GM19328 (cell line): ENCODE results near the gene TPM2.

Experiments
- ATAC-seq: cut with Tn5 transposase; IDR thresholded peaks from one replicate; pipeline ENCODE4 v1.9.1; 2021; ENCODE audit warnings: mild to moderate bottlenecking, moderate library complexity; ENCODE audit not compliant: unreplicated experiment

TPM2 gene

DNA sequence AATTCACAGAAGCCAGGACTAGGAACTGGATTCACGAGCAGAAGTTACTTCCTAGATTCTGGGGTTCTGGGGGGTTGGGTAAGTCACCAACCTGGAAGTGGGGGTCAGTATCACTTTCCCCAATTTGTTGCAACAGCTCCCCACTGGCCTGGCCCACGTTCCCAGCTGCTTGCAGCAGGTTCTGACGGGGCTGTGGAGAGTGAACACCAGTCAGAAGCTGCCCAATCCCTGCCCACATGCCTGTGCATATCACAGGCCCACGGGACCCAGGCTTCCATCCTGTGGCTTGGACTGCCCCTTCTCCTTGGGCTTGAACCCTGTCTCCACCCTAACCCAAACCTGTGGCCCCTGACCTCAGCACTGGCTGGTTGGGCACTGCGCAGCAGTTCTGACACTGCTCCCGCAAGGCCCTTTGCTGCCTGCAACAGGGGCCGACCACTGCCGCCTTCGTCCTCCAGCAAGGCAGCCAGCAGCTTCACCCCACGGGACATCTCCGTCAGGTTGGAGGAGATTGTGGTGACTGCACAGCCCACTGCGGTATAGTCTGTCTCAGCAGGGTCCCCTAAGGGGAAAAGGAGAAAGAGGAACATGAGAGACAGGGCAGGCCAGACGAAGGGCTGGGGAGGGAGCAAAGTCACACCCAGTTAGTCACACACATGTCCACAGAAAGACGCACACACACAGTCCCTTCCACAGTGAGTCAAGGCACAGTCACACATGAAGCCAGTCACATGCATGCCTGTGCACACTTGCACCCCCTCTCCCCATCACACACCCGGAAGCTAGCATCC, 29.2 kb upstream of the TPM2 start:
- no peak for ATAC-seq

GRCh38 chr9:35717132-35717870, 27.6 kb upstream of the TPM2 start:
- no peak for ATAC-seq

DNA sequence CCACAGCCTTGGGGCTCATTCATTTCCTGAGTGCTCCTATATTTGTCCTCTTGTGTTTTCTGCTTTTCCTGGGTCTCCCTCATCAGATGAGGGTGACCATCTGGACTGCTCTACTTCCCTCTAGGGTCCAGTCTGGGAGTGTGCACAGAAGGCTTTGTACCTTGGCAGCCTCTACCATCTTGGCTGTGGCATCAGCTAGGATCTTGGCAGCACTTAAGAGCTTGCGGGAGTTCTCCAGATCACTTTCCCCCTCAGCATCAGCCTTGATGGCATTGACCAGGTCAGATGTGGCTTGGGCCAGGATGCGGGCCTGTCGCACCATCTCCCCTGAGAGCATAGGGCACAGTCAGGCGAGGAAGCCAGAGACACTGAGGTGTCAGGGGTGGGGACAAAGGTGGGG, 26.5 kb upstream of the TPM2 start:
- ATAC-seq = no peak

- ATAC-seq = no peak
Observed at GRCh38 chr9:35714579-35715252, 25.0 kb upstream of the TPM2 start.

GRCh38 chr9:35714123-35714522, 24.4 kb upstream of the TPM2 start:
- ATAC-seq = no peak

GRCh38 chr9:35713578-35713977, 23.9 kb upstream of the TPM2 start:
- no peak for ATAC-seq

GRCh38 chr9:35712762-35713400, 23.2 kb upstream of the TPM2 start:
- no peak for ATAC-seq

DNA sequence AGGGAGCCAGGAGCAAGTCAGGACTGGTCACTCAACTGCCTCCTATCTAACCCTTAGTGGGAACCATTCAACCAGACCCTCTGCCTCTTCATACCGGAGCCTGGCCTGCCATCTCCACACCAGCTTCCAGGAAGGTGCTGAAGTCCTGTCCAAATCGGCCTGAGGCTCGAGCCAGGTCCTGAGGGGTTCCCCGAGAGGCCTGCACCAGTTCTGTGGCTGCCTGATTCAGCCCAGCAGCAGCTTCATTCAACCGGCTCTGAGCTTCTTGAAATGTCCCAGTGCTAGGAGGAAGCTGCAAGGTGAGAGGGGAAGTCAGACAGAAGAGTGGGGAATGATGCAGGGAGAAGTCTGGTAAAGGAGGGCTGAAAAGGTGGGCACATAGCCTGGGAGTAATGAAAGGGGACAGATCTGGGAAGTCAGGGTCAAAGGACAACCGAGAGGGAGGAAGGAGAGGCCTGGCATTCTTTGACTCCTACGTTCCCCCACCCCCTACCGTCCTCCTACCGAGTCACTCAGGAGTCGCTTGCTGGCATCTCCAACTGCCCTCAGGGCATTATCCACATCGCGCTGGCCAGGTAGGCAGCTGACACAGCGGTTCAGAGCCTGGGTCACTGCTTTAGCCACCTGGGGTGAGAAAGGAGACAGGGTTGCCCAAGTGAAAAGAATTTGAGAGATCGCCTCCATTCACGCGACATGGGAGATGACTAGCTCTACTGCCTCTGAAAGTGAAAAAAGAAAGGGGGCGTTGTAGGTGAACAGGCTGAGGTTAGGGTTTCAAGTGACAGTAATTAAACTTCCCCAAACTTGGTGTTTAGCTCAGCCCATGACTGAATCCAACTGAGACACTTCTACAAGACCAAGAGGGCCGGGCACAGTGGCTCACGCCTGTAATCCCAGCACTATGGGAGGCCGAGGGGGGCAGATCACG, 22.0 kb upstream of the TPM2 start:
- no peak for ATAC-seq

GRCh38 chr9:35710818-35711500, 21.2 kb upstream of the TPM2 start:
- ATAC-seq = no peak

- ATAC-seq = no peak
Observed at GRCh38 chr9:35708146-35708545, 18.4 kb upstream of the TPM2 start.

GRCh38 chr9:35706951-35707350, 17.2 kb upstream of the TPM2 start:
- no peak for ATAC-seq

DNA sequence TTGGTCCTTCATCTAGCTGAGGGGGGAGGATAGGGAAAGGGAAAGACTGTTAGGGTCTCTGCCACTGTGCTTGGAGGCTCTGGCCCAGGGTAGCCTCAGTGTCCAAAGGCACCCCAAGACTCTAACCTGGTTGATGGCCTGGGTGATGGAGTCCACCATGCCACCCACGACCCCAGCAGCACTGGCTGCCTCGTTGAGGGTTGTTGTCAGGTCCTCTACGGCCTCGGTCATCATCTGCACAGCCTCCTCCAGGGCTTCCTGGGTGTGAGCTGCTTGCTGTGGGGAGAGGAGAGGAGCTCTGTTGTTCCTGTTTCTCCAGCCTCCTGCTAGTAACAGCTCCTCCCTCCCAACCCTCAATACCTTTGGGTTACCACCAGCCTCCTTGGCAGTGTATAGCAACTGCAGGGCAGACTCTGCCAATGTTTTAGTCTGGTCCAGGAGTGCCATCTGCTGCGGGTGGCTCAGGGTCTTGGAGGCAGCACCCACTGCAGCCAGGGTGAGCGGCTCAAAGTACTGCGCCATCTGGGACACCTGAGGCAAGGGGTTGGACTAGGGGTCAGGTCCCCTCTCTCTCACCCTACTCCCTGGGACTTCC, 16.2 kb upstream of the TPM2 start:
- no peak for ATAC-seq

- no peak for ATAC-seq
Observed at GRCh38 chr9:35705372-35705771, 15.6 kb upstream of the TPM2 start.

DNA sequence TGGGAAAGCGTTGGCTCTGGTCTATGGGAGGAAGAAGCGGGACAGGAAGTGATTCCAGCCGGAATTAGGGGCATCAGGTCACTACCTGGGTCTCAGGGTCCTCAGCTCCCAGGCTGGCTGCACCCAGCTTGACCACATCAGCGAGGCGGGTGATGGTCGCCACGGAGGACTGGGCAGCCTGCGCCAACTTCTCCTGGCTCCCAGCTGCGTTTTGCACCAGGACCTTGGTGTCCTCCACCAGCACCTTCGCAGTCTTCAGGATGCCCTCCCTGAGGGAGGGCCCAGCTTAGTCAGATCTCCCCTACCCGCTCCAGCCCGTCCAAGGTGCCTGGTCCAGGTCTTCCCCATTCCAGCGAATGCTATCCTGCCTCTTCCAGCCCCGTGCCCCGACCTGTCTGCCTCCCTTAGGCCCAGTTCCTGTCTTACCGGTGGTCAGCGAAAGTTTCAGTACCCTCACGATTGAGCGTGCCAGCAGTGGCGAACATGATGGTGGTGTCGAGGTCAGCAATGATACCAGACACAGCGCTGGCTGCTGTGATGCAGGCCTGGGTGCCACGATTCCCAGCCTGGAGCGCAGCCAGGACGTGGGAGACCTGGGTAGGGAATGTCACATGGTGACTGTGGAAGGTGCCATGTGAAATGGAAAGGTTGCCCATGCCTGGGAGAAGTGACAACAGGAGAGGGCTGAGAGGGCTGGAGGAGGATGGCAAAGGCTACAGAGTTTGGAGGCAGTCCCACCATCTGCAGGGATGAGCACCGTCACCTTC, 14.4 kb upstream of the TPM2 start:
- ATAC-seq = no peak

DNA sequence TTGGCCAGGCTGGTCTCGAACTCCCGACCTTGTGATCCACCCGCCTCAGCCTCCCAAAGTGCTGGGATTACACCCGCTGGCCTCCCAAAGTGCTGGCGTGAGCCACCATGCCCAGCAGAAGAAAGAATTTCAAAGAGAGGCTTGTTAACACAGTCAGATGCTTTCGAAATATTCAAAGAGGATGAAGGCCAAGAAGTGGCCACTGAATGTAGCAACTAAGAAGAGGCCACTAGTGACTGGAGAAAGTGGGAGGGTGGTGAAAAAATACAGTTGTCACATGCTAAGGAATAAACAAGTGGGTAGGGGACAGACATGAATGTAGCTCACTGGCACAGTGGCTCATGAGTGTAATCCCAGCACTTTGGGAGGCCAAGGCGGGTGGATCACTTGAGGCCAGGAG, 13.0 kb upstream of the TPM2 start:
- ATAC-seq = no peak

- no peak for ATAC-seq
Observed at GRCh38 chr9:35700942-35701341, 11.2 kb upstream of the TPM2 start.

GRCh38 chr9:35700031-35700430, 10.3 kb upstream of the TPM2 start:
- no peak for ATAC-seq

DNA sequence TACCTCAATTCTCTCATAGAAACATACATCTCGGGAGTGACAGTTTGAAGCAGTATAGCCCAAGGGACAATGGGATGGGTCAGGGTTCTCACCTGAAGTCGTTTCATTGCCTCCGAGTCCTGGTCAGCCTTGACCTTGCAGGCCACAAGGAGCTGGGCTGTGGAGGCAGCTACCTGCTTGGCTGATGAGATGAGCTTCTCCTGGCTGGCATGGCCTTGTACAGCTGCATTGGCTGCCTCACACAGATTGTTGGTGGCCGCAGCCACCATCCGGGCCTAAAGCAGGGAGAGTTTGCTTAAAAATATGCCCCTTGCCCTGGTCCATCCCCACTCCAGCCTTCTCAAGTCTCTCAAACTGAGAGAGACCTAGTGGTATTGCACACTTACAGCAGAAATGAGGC, 8.5 kb upstream of the TPM2 start:
- ATAC-seq = no peak

DNA sequence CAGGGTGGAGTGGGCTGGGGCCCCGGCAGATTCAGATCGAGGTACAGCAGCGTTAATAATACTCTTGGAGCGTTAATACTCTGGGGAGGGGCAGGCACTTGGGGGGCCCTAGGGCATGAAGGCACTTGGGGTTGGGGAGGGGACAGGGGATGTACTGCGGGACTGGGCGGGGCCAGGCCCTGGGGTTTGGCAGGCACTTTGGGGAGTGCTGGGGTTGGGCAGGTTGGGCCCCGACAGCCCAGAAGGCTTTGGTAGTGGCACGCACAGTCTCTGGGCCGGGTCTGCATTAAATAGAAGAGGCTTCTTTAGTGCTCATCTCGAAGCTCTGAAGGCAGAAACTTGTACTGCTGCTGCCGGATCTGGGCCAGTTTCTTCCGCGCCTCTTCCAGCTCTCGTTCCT, 7.8 kb upstream of the TPM2 start:
- no peak for ATAC-seq
